Neural progenitor cell (in vitro differentiated cells): ENCODE measurements around the gene GMDS. TPM values are rescaled to one million over a fixed set of nuclear protein-coding genes. Genes with fewer than 3 reads are reported as not detected.

Source experiments
- DNase-seq: peaks from one replicate; pipeline ENCODE4 v3.0.0-alpha.2; 2016; ENCODE audit warnings: low spot score
- H2AFZ ChIP-seq: fragments of 200-600 bp; sonication (generic); replicated peaks from 2 replicates; pipeline ENCODE4 v1.6.1; 2016; ENCODE audit warnings: antibody characterized with exemption
- H3F3A ChIP-seq: fragments of 200-600 bp; sonication (generic); 2 replicates; pipeline ENCODE4 v1.6.1; 2016; ENCODE audit warnings: antibody characterized with exemption, low read depth
- H3K27ac ChIP-seq: fragments of 200-600 bp; sonication (generic); 2 replicates; pipeline ENCODE4 v1.5.1; 2016; ENCODE audit warnings: mild to moderate bottlenecking
- H3K27me3 ChIP-seq: fragments of 200-600 bp; sonication (generic); 2 replicates; pipeline ENCODE4 v1.6.1; 2016; ENCODE audit warnings: mild to moderate bottlenecking, moderate library complexity
- H3K36me3 ChIP-seq: fragments of 200-600 bp; sonication (generic); 2 replicates; pipeline ENCODE4 v1.5.1; 2016
- H3K4me1 ChIP-seq: fragments of 200-600 bp; sonication (generic); 2 replicates; pipeline ENCODE4 v1.6.1; 2016; ENCODE audit warnings: mixed run types
- H3K4me2 ChIP-seq: fragments of 200-600 bp; sonication (generic); 2 replicates; pipeline ENCODE4 v1.6.1; 2016
- H3K4me3 ChIP-seq: fragments of 200-600 bp; sonication (generic); 2 replicates; pipeline ENCODE4 v1.5.1; 2016
- H3K79me2 ChIP-seq: fragments of 200-600 bp; sonication (generic); 2 replicates; pipeline ENCODE4 v1.6.1; 2016; ENCODE audit warnings: low read depth
- H3K9ac ChIP-seq: fragments of 200-600 bp; sonication (generic); 2 replicates; pipeline ENCODE4 v1.6.1; 2016
- H3K9me3 ChIP-seq: fragments of 200-600 bp; sonication (generic); 2 replicates; pipeline ENCODE4 v1.5.1; 2016; ENCODE audit warnings: low read depth
- H4K20me1 ChIP-seq: fragments of 200-600 bp; sonication (generic); 2 replicates; pipeline ENCODE4 v1.6.1; 2016; ENCODE audit warnings: low read depth
- H3K27ac Mint-ChIP-seq: 3 replicates; pipeline ENCODE4 v1.8.0; 2021; ENCODE audit warnings: mixed read lengths
- H3K27me3 Mint-ChIP-seq: 2 replicates; pipeline ENCODE4 v1.8.0; 2022; ENCODE audit warnings: low read depth, mild to moderate bottlenecking, inconsistent platforms, moderate library complexity, mixed read lengths; ENCODE audit not compliant: insufficient read depth
- H3K36me3 Mint-ChIP-seq: 3 replicates; pipeline ENCODE4 v1.8.0; 2021; ENCODE audit warnings: mixed read lengths
- H3K4me1 Mint-ChIP-seq: 3 replicates; pipeline ENCODE4 v1.8.0; 2021; ENCODE audit warnings: mixed read lengths
- H3K4me3 Mint-ChIP-seq: 3 replicates; pipeline ENCODE4 v1.8.0; 2021; ENCODE audit warnings: mild to moderate bottlenecking, moderate library complexity, mixed read lengths
- H3K9me3 Mint-ChIP-seq: 3 replicates; pipeline ENCODE4 v1.8.0; 2020; ENCODE audit warnings: mixed read lengths
- EZH2 ChIP-seq: fragments of 200-600 bp; sonication (generic); IDR thresholded peaks from 2 replicates; pipeline ENCODE4 v1.6.1; 2017; ENCODE audit warnings: antibody characterized with exemption, mild to moderate bottlenecking, moderate library complexity
- EZH2phosphoT487 ChIP-seq: fragments of 200-600 bp; sonication (generic); IDR thresholded peaks from 2 replicates; pipeline ENCODE4 v1.6.1; 2017; ENCODE audit warnings: antibody characterized with exemption
- total RNA-seq: library from RNA; depleted of rRNA; stranded (reverse); fragments of >200 nt; gene quantifications from 2 replicates; pipeline ENCODE4 v1.2.3, GENCODE V29; 2015; ENCODE audit warnings: low replicate concordance
- TF ChIP-seq, protein P1 (sequence below): fragments of 200-600 bp; sonication (generic); IDR thresholded peaks from 2 replicates; pipeline ENCODE4 v1.5.1; 2017; ENCODE audit warnings: antibody characterized with exemption, mild to moderate bottlenecking

GMDS gene
- total RNA-seq, 1 donor from 2014 or later, result 22.6 TPM

DNA sequence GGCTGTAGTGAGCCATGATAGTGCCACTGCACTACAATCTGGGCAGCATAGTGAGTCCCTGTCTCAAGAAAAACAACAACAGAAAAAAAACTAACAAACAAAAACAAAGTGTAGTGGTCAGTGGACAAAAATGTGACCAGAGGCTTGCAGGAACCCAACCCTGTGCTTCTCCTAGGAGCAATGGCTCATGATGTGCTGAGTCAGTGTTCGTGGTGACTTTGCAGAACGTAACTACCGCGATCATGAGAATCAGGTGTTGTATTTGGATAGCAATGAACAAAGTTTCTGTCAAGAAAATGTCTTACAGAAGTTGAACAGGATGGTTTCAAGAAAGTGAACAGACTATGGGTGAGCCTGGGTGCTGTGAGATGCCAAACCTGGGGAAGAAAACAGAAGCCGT, 654.2 kb downstream of the GMDS start:
- Mint-ChIP-seq H3K9me3 (no peaks in the 10 kb centered on the region), H3K27ac (no peak overlapping the region)

DNA sequence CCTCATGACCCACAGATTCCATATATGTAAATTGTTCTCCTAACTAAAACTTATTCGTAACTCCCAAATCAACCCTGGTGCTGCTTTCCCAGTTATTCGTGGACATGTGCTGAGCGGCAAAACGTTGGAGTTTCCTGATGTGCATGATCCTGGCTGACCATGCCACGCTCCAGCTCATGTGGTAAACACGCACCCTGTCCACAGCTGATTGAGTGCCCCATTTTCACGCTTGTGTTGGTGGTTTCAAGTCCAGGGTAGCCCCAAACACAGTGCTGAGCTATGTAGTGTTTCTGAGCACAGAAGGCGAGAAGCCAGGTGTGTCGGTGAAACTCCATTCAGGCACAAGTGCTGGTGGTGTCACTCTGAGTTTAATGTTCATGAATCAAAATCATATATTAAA, 654.8 kb downstream of the GMDS start:
- no peak overlapping the region for H3K4me3 ChIP-seq
- H3K27ac ChIP-seq, result no peak overlapping the region
- Mint-ChIP-seq H3K27ac (no peak overlapping the region), H3K9me3 (no peaks in the 10 kb centered on the region), H3K36me3 (no peaks in the 10 kb centered on the region), H3K4me1 (peaks cover 3% of the 10 kb centered on the region), H3K27me3 (no peaks in the 10 kb centered on the region), H3K4me3 (no peak overlapping the region)
- H3K79me2 ChIP-seq, result no peaks in the 10 kb centered on the region
- H3K9ac ChIP-seq, result no peak overlapping the region
- H3K4me1 ChIP-seq, result no peaks in the 10 kb centered on the region
- no peaks in the 10 kb centered on the region for H3F3A ChIP-seq
- H3K4me2 ChIP-seq, result no peak overlapping the region
- no peaks in the 10 kb centered on the region for H3K36me3 ChIP-seq
- DNase-seq, result no peak
- no peak overlapping the region for H2AFZ ChIP-seq
- H3K27me3 ChIP-seq, result peaks cover 23% of the 10 kb centered on the region
- TF ChIP-seq EZH2phosphoT487, result no peak
- no peak for TF ChIP-seq EZH2
- H3K9me3 ChIP-seq, result no peaks in the 10 kb centered on the region
- no peaks in the 10 kb centered on the region for H4K20me1 ChIP-seq

More for the DNA sequence above, 654.2 kb downstream of the GMDS start:
- H3K4me1 Mint-ChIP-seq, result peaks cover 5% of the 10 kb centered on the region
- DNase-seq, result no peak
- no peak overlapping the region for H3K4me3 ChIP-seq
- TF ChIP-seq, protein P1, sequence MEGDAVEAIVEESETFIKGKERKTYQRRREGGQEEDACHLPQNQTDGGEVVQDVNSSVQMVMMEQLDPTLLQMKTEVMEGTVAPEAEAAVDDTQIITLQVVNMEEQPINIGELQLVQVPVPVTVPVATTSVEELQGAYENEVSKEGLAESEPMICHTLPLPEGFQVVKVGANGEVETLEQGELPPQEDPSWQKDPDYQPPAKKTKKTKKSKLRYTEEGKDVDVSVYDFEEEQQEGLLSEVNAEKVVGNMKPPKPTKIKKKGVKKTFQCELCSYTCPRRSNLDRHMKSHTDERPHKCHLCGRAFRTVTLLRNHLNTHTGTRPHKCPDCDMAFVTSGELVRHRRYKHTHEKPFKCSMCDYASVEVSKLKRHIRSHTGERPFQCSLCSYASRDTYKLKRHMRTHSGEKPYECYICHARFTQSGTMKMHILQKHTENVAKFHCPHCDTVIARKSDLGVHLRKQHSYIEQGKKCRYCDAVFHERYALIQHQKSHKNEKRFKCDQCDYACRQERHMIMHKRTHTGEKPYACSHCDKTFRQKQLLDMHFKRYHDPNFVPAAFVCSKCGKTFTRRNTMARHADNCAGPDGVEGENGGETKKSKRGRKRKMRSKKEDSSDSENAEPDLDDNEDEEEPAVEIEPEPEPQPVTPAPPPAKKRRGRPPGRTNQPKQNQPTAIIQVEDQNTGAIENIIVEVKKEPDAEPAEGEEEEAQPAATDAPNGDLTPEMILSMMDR, result no peak
- no peak for TF ChIP-seq EZH2
- no peak for TF ChIP-seq EZH2phosphoT487
- H3K27me3 Mint-ChIP-seq, result peaks cover 2% of the 10 kb centered on the region
- no peaks in the 10 kb centered on the region for H3K4me1 ChIP-seq
- no peak overlapping the region for H3K4me3 Mint-ChIP-seq
- no peak overlapping the region for H3K4me2 ChIP-seq
- H4K20me1 ChIP-seq, result no peaks in the 10 kb centered on the region
- no peak overlapping the region for H3K9ac ChIP-seq
- peaks cover 29% of the 10 kb centered on the region for H3K27me3 ChIP-seq
- H2AFZ ChIP-seq, result no peak overlapping the region
- H3K9me3 ChIP-seq, result no peaks in the 10 kb centered on the region
- no peaks in the 10 kb centered on the region for H3F3A ChIP-seq
- no peaks in the 10 kb centered on the region for H3K36me3 Mint-ChIP-seq
- no peaks in the 10 kb centered on the region for H3K36me3 ChIP-seq
- no peak overlapping the region for H3K27ac ChIP-seq
- no peaks in the 10 kb centered on the region for H3K79me2 ChIP-seq

DNA sequence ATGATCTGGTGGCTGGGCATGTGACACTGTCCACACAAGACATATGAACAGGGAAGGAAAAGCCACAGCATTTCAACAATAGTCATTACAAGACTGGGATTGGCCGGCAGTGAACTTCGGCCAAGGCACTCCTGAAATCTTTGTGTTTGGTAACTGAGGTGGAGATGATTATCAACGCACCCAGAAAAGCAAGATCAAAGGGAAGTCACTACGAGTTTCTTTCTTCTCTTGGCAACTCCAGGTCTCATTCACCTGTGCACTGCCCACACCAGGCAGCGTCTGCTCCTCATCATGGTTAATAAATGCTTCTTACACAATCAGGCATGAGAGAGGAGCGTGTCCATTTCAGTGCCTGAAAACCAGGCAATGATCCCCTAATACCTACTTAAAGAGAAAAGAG, 656.2 kb downstream of the GMDS start:
- no peak for DNase-seq
- peaks cover 1% of the 10 kb centered on the region for H3K9me3 Mint-ChIP-seq
- no peaks in the 10 kb centered on the region for H3K4me1 ChIP-seq
- no peaks in the 10 kb centered on the region for H4K20me1 ChIP-seq
- no peaks in the 10 kb centered on the region for H3K79me2 ChIP-seq
- H3K27me3 ChIP-seq, result peaks cover 11% of the 10 kb centered on the region
- no peaks in the 10 kb centered on the region for H3K36me3 ChIP-seq
- no peaks in the 10 kb centered on the region for H3K9me3 ChIP-seq
- no peak overlapping the region for H3K27ac ChIP-seq
- no peak overlapping the region for H3K4me3 ChIP-seq
- H3K4me1 Mint-ChIP-seq, result peaks cover 2% of the 10 kb centered on the region
- H3K9ac ChIP-seq, result no peak overlapping the region
- no peak overlapping the region for H3K4me3 Mint-ChIP-seq
- TF ChIP-seq EZH2 (no peak), EZH2phosphoT487 (no peak)
- TF ChIP-seq, protein P1, result no peak
- H3K27ac Mint-ChIP-seq, result no peak overlapping the region
- H3K4me2 ChIP-seq, result no peak overlapping the region
- H2AFZ ChIP-seq, result no peak overlapping the region
- H3F3A ChIP-seq, result no peaks in the 10 kb centered on the region
- peaks cover under 1% of the 10 kb centered on the region for H3K36me3 Mint-ChIP-seq
- no peaks in the 10 kb centered on the region for H3K27me3 Mint-ChIP-seq

DNA sequence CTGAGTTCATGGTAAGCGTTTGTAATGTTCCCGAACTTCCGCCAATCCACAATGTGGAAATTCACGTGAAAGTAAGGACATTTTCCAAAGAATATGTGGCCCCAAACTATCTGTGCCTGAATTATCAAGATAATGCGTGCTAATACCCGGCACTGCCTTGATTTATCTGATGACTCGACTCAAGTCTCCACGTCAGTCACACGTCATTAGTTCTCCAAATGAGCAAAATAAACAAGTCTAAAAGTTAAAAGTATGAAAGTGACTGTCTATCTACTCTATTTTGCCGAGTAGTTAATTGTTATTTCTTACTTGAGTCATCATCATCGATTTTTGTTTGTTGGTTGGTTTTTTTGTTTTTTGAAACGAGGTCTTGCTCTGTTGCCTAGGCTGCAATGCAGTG, 657.4 kb downstream of the GMDS start:
- H3K9ac ChIP-seq, result no peak overlapping the region
- H3K4me2 ChIP-seq, result no peak overlapping the region
- no peaks in the 10 kb centered on the region for H3F3A ChIP-seq
- H3K27me3 Mint-ChIP-seq, result no peaks in the 10 kb centered on the region
- H3K36me3 ChIP-seq, result no peaks in the 10 kb centered on the region
- DNase-seq, result no peak
- H2AFZ ChIP-seq, result no peak overlapping the region
- no peak overlapping the region for H3K27ac ChIP-seq
- no peak overlapping the region for H3K27ac Mint-ChIP-seq
- no peaks in the 10 kb centered on the region for H3K79me2 ChIP-seq
- no peak overlapping the region for H3K4me3 Mint-ChIP-seq
- H3K27me3 ChIP-seq, result no peaks in the 10 kb centered on the region
- H3K4me1 ChIP-seq, result no peaks in the 10 kb centered on the region
- H3K4me3 ChIP-seq, result no peak overlapping the region
- TF ChIP-seq, protein P1, result no peak
- TF ChIP-seq EZH2 (no peak), EZH2phosphoT487 (no peak)
- no peaks in the 10 kb centered on the region for H4K20me1 ChIP-seq
- H3K36me3 Mint-ChIP-seq, result peaks cover 4% of the 10 kb centered on the region
- H3K9me3 ChIP-seq, result no peaks in the 10 kb centered on the region
- no peaks in the 10 kb centered on the region for H3K4me1 Mint-ChIP-seq
- peaks cover 6% of the 10 kb centered on the region for H3K9me3 Mint-ChIP-seq
